ENCODE measurements around the gene SCRG1.

The SCRG1 gene

GRCh38 chr4:173398779-173399415, at the start of gene SCRG1:
SCRG1 (minus strand) TSS chr4:173399116; CDS start chr4:173391414, 7,702 bp downstream.
- H3K9ac ChIP-seq (ENCODE audit: low read depth in 1 of 2, low read length in 2 of 2) = no peak within 1 kb of the TSS
- H3K9me3 ChIP-seq (ENCODE audit: control insufficient read depth in 2 of 2, low read length in 2 of 2) = no peaks in the 10 kb centered on the region
- H3K4me1 ChIP-seq (ENCODE audit: control insufficient read depth in 2 of 2, insufficient read depth in 2 of 2, low read length in 2 of 2) = no peaks in the 10 kb centered on the region
- H3K36me3 ChIP-seq (ENCODE audit: control insufficient read depth in 2 of 2, insufficient read depth in 2 of 2, low read length in 2 of 2) = no peaks in the 10 kb centered on the region
- no peak within 1 kb of the TSS for H3K4me3 ChIP-seq (ENCODE audit: low read length in 2 of 2)
- no peaks in the 10 kb centered on the region for H3K27me3 ChIP-seq (ENCODE audit: control insufficient read depth in 2 of 2, insufficient read depth in 2 of 2, low read length in 2 of 2)
- H3K27ac ChIP-seq (ENCODE audit: low read depth in 2 of 2, low read length in 2 of 2) = no peak within 1 kb of the TSS

- H3K27me3 ChIP-seq (ENCODE audit: control insufficient read depth in 2 of 2, insufficient read depth in 2 of 2, low read length in 2 of 2) = no peaks in the 10 kb centered on the region
- H3K36me3 ChIP-seq (ENCODE audit: control insufficient read depth in 2 of 2, insufficient read depth in 2 of 2, low read length in 2 of 2) = no peaks in the 10 kb centered on the region
- no peak overlapping the region for H3K27ac ChIP-seq (ENCODE audit: low read depth in 2 of 2, low read length in 2 of 2)
- no peak overlapping the region for H3K9ac ChIP-seq (ENCODE audit: low read depth in 1 of 2, low read length in 2 of 2)
- H3K9me3 ChIP-seq (ENCODE audit: control insufficient read depth in 2 of 2, low read length in 2 of 2) = no peaks in the 10 kb centered on the region
- H3K4me3 ChIP-seq (ENCODE audit: low read length in 2 of 2) = no peak overlapping the region
- no peaks in the 10 kb centered on the region for H3K4me1 ChIP-seq (ENCODE audit: control insufficient read depth in 2 of 2, insufficient read depth in 2 of 2, low read length in 2 of 2)
Measured at GRCh38 chr4:173448103-173448502, 49.2 kb upstream of the SCRG1 start.

GRCh38 chr4:173446416-173446815, 47.5 kb upstream of the SCRG1 start:
- Histone ChIP-seq H3K27ac (ENCODE audit: low read depth in 2 of 2, low read length in 2 of 2) (no peak overlapping the region), H3K4me1 (ENCODE audit: control insufficient read depth in 2 of 2, insufficient read depth in 2 of 2, low read length in 2 of 2) (no peaks in the 10 kb centered on the region), H3K36me3 (ENCODE audit: control insufficient read depth in 2 of 2, insufficient read depth in 2 of 2, low read length in 2 of 2) (no peaks in the 10 kb centered on the region), H3K27me3 (ENCODE audit: control insufficient read depth in 2 of 2, insufficient read depth in 2 of 2, low read length in 2 of 2) (no peaks in the 10 kb centered on the region), H3K9me3 (ENCODE audit: control insufficient read depth in 2 of 2, low read length in 2 of 2) (no peaks in the 10 kb centered on the region), H3K9ac (ENCODE audit: low read depth in 1 of 2, low read length in 2 of 2) (no peak overlapping the region), H3K4me3 (ENCODE audit: low read length in 2 of 2) (no peak overlapping the region)

- H3K4me1 ChIP-seq (ENCODE audit: control insufficient read depth in 2 of 2, insufficient read depth in 2 of 2, low read length in 2 of 2) = no peaks in the 10 kb centered on the region
- no peak overlapping the region for H3K4me3 ChIP-seq (ENCODE audit: low read length in 2 of 2)
- H3K9ac ChIP-seq (ENCODE audit: low read depth in 1 of 2, low read length in 2 of 2) = no peak overlapping the region
- no peak overlapping the region for H3K27ac ChIP-seq (ENCODE audit: low read depth in 2 of 2, low read length in 2 of 2)
- no peaks in the 10 kb centered on the region for H3K9me3 ChIP-seq (ENCODE audit: control insufficient read depth in 2 of 2, low read length in 2 of 2)
- no peaks in the 10 kb centered on the region for H3K36me3 ChIP-seq (ENCODE audit: control insufficient read depth in 2 of 2, insufficient read depth in 2 of 2, low read length in 2 of 2)
- H3K27me3 ChIP-seq (ENCODE audit: control insufficient read depth in 2 of 2, insufficient read depth in 2 of 2, low read length in 2 of 2) = no peaks in the 10 kb centered on the region
Measured at GRCh38 chr4:173443121-173443520, 44.2 kb upstream of the SCRG1 start.

GRCh38 chr4:173442223-173442932, 43.5 kb upstream of the SCRG1 start:
- Histone ChIP-seq H3K9me3 (ENCODE audit: control insufficient read depth in 2 of 2, low read length in 2 of 2) (no peaks in the 10 kb centered on the region), H3K36me3 (ENCODE audit: control insufficient read depth in 2 of 2, insufficient read depth in 2 of 2, low read length in 2 of 2) (no peaks in the 10 kb centered on the region), H3K27ac (ENCODE audit: low read depth in 2 of 2, low read length in 2 of 2) (no peak overlapping the region), H3K4me3 (ENCODE audit: low read length in 2 of 2) (no peak overlapping the region), H3K27me3 (ENCODE audit: control insufficient read depth in 2 of 2, insufficient read depth in 2 of 2, low read length in 2 of 2) (no peaks in the 10 kb centered on the region), H3K4me1 (ENCODE audit: control insufficient read depth in 2 of 2, insufficient read depth in 2 of 2, low read length in 2 of 2) (no peaks in the 10 kb centered on the region), H3K9ac (ENCODE audit: low read depth in 1 of 2, low read length in 2 of 2) (no peak overlapping the region)

GRCh38 chr4:173440888-173441287, 42.0 kb upstream of the SCRG1 start:
- Histone ChIP-seq H3K9ac (ENCODE audit: low read depth in 1 of 2, low read length in 2 of 2) (no peak overlapping the region), H3K4me1 (ENCODE audit: control insufficient read depth in 2 of 2, insufficient read depth in 2 of 2, low read length in 2 of 2) (no peaks in the 10 kb centered on the region), H3K27ac (ENCODE audit: low read depth in 2 of 2, low read length in 2 of 2) (no peak overlapping the region), H3K36me3 (ENCODE audit: control insufficient read depth in 2 of 2, insufficient read depth in 2 of 2, low read length in 2 of 2) (no peaks in the 10 kb centered on the region), H3K4me3 (ENCODE audit: low read length in 2 of 2) (no peak overlapping the region), H3K27me3 (ENCODE audit: control insufficient read depth in 2 of 2, insufficient read depth in 2 of 2, low read length in 2 of 2) (no peaks in the 10 kb centered on the region), H3K9me3 (ENCODE audit: control insufficient read depth in 2 of 2, low read length in 2 of 2) (no peaks in the 10 kb centered on the region)

GRCh38 chr4:173436771-173437265, 37.9 kb upstream of the SCRG1 start:
- Histone ChIP-seq H3K9me3 (ENCODE audit: control insufficient read depth in 2 of 2, low read length in 2 of 2) (no peaks in the 10 kb centered on the region), H3K27ac (ENCODE audit: low read depth in 2 of 2, low read length in 2 of 2) (no peak overlapping the region), H3K4me3 (ENCODE audit: low read length in 2 of 2) (no peak overlapping the region), H3K9ac (ENCODE audit: low read depth in 1 of 2, low read length in 2 of 2) (no peak overlapping the region), H3K4me1 (ENCODE audit: control insufficient read depth in 2 of 2, insufficient read depth in 2 of 2, low read length in 2 of 2) (no peaks in the 10 kb centered on the region), H3K36me3 (ENCODE audit: control insufficient read depth in 2 of 2, insufficient read depth in 2 of 2, low read length in 2 of 2) (no peaks in the 10 kb centered on the region), H3K27me3 (ENCODE audit: control insufficient read depth in 2 of 2, insufficient read depth in 2 of 2, low read length in 2 of 2) (no peaks in the 10 kb centered on the region)

GRCh38 chr4:173436149-173436579, 37.2 kb upstream of the SCRG1 start:
- no peak overlapping the region for H3K4me3 ChIP-seq (ENCODE audit: low read length in 2 of 2)
- no peaks in the 10 kb centered on the region for H3K4me1 ChIP-seq (ENCODE audit: control insufficient read depth in 2 of 2, insufficient read depth in 2 of 2, low read length in 2 of 2)
- no peak overlapping the region for H3K9ac ChIP-seq (ENCODE audit: low read depth in 1 of 2, low read length in 2 of 2)
- H3K36me3 ChIP-seq (ENCODE audit: control insufficient read depth in 2 of 2, insufficient read depth in 2 of 2, low read length in 2 of 2) = no peaks in the 10 kb centered on the region
- H3K9me3 ChIP-seq (ENCODE audit: control insufficient read depth in 2 of 2, low read length in 2 of 2) = no peaks in the 10 kb centered on the region
- no peak overlapping the region for H3K27ac ChIP-seq (ENCODE audit: low read depth in 2 of 2, low read length in 2 of 2)
- no peaks in the 10 kb centered on the region for H3K27me3 ChIP-seq (ENCODE audit: control insufficient read depth in 2 of 2, insufficient read depth in 2 of 2, low read length in 2 of 2)

GRCh38 chr4:173434231-173434630, 35.3 kb upstream of the SCRG1 start:
- Histone ChIP-seq H3K9me3 (ENCODE audit: control insufficient read depth in 2 of 2, low read length in 2 of 2) (no peaks in the 10 kb centered on the region), H3K27ac (ENCODE audit: low read depth in 2 of 2, low read length in 2 of 2) (no peak overlapping the region), H3K36me3 (ENCODE audit: control insufficient read depth in 2 of 2, insufficient read depth in 2 of 2, low read length in 2 of 2) (no peaks in the 10 kb centered on the region), H3K4me1 (ENCODE audit: control insufficient read depth in 2 of 2, insufficient read depth in 2 of 2, low read length in 2 of 2) (no peaks in the 10 kb centered on the region), H3K9ac (ENCODE audit: low read depth in 1 of 2, low read length in 2 of 2) (no peak overlapping the region), H3K27me3 (ENCODE audit: control insufficient read depth in 2 of 2, insufficient read depth in 2 of 2, low read length in 2 of 2) (no peaks in the 10 kb centered on the region), H3K4me3 (ENCODE audit: low read length in 2 of 2) (no peak overlapping the region)

GRCh38 chr4:173433447-173433846, 34.5 kb upstream of the SCRG1 start:
- Histone ChIP-seq H3K9me3 (ENCODE audit: control insufficient read depth in 2 of 2, low read length in 2 of 2) (no peaks in the 10 kb centered on the region), H3K36me3 (ENCODE audit: control insufficient read depth in 2 of 2, insufficient read depth in 2 of 2, low read length in 2 of 2) (no peaks in the 10 kb centered on the region), H3K9ac (ENCODE audit: low read depth in 1 of 2, low read length in 2 of 2) (no peak overlapping the region), H3K4me1 (ENCODE audit: control insufficient read depth in 2 of 2, insufficient read depth in 2 of 2, low read length in 2 of 2) (no peaks in the 10 kb centered on the region), H3K4me3 (ENCODE audit: low read length in 2 of 2) (no peak overlapping the region), H3K27me3 (ENCODE audit: control insufficient read depth in 2 of 2, insufficient read depth in 2 of 2, low read length in 2 of 2) (no peaks in the 10 kb centered on the region), H3K27ac (ENCODE audit: low read depth in 2 of 2, low read length in 2 of 2) (no peak overlapping the region)

Measured in mucosa of rectum (tissue), 2 donors.